ENCODE data around the gene AMPD2.
A peak's percentile ranks its signal among the peaks of the same experiment; 100 is the strongest.

AMPD2 gene

GRCh38 chr1:109619576-109620400, at the start of gene AMPD2, which contains the start of gene GNAT2:
Gene AMPD2 (plus strand): TSS chr1:109619837. CDS start chr1:109621176, 1,339 bp downstream.
Gene GNAT2 (minus strand): TSS chr1:109619616. CDS start chr1:109612870, 6,746 bp downstream.
- ATAC-seq: peak; percentile 63
- TF ChIP-seq SNAI2 (CRISPR knock-in tag; IDR thresholded peaks at IDR 0.05) (0 out of 2 replicates have a peak, but pooled peaks have one; percentile 30), GLIS3 (CRISPR knock-in tag; IDR thresholded peaks at IDR 0.05) (no peak)

DNA sequence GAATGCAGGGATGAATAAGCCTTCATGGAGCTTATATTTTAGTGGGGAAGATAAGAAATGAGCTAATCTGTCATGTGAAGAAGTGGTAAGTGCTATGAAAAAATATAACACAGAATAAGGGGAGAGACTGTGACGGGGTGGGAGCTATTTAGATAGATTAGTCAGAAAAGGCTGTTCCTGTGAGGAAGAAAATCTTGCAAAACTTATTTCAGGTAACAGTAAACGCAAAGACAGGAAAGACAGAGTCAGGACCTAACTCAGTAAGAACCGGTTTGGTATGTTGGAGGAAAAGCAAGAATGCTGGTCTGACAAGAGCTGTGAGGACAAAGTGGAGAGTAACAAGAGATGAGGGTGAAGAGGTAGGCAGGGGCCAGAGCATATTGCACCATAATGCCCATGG, 49.2 kb upstream of the AMPD2 start:
- TF ChIP-seq, protein P1, sequence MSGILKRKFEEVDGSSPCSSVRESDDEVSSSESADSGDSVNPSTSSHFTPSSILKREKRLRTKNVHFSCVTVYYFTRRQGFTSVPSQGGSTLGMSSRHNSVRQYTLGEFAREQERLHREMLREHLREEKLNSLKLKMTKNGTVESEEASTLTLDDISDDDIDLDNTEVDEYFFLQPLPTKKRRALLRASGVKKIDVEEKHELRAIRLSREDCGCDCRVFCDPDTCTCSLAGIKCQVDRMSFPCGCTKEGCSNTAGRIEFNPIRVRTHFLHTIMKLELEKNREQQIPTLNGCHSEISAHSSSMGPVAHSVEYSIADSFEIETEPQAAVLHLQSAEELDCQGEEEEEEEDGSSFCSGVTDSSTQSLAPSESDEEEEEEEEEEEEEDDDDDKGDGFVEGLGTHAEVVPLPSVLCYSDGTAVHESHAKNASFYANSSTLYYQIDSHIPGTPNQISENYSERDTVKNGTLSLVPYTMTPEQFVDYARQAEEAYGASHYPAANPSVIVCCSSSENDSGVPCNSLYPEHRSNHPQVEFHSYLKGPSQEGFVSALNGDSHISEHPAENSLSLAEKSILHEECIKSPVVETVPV (CRISPR knock-in tag; IDR thresholded peaks at IDR 0.05): no peak
- TF ChIP-seq ZFP3 (CRISPR knock-in tag; IDR thresholded peaks at IDR 0.05): no peak
- TF ChIP-seq ESRRG (CRISPR knock-in tag; IDR thresholded peaks at IDR 0.05): no peak
- no peak for TF ChIP-seq CREB5 (CRISPR knock-in tag; IDR thresholded peaks at IDR 0.05; ENCODE audit: low read depth)
- no peak for TF ChIP-seq ZNF70 (CRISPR knock-in tag; IDR thresholded peaks at IDR 0.05)
- no peak for TF ChIP-seq CSDC2 (CRISPR knock-in tag; IDR thresholded peaks at IDR 0.05)
- no peak for TF ChIP-seq ZNF8 (CRISPR knock-in tag; IDR thresholded peaks at IDR 0.05)
- no peak for TF ChIP-seq ZNF565 (CRISPR knock-in tag; conservative IDR thresholded peaks at IDR 0.05; ENCODE audit: low read depth)
- no peak for TF ChIP-seq ARNTL (CRISPR knock-in tag; IDR thresholded peaks at IDR 0.05; ENCODE audit: borderline replicate concordance, low read depth)
- TF ChIP-seq ZC3H10 (CRISPR knock-in tag; IDR thresholded peaks at IDR 0.05): no peak
- TF ChIP-seq, protein P2, sequence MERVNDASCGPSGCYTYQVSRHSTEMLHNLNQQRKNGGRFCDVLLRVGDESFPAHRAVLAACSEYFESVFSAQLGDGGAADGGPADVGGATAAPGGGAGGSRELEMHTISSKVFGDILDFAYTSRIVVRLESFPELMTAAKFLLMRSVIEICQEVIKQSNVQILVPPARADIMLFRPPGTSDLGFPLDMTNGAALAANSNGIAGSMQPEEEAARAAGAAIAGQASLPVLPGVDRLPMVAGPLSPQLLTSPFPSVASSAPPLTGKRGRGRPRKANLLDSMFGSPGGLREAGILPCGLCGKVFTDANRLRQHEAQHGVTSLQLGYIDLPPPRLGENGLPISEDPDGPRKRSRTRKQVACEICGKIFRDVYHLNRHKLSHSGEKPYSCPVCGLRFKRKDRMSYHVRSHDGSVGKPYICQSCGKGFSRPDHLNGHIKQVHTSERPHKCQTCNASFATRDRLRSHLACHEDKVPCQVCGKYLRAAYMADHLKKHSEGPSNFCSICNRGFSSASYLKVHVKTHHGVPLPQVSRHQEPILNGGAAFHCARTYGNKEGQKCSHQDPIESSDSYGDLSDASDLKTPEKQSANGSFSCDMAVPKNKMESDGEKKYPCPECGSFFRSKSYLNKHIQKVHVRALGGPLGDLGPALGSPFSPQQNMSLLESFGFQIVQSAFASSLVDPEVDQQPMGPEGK (CRISPR knock-in tag; IDR thresholded peaks at IDR 0.05; ENCODE audit: borderline replicate concordance): no peak
- no peak for TF ChIP-seq ZFP30 (CRISPR knock-in tag; IDR thresholded peaks at IDR 0.05)
- TF ChIP-seq BACH2 (CRISPR knock-in tag; IDR thresholded peaks at IDR 0.05; ENCODE audit: borderline replicate concordance): no peak
- TF ChIP-seq TCF4 (CRISPR knock-in tag; IDR thresholded peaks at IDR 0.05; ENCODE audit: borderline replicate concordance): no peak
- TF ChIP-seq RARB (CRISPR knock-in tag; IDR thresholded peaks at IDR 0.05): no peak
- 0 out of 3 replicates have a peak, but pooled peaks have one; percentile 31 for ATAC-seq

DNA sequence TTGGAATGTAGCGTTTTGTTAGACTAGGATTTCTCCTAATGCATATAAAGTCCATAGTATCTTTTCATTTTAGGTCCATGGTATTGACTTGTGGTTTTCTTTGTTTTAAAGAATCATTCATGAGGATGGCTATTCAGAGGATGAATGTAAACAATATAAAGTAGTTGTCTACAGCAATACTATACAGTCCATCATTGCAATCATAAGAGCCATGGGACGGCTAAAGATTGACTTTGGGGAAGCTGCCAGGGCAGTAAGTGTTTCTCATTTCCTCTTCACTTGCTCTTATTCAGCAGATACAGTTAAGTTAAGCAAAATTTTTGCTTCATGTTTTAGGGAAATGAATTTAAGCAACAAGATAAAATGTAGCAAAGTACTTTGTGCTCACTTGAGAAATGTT, 45.9 kb upstream of the AMPD2 start:
- ATAC-seq: no peak
- no peak for TF ChIP-seq PPARA (CRISPR knock-in tag; IDR thresholded peaks at IDR 0.05; ENCODE audit: borderline replicate concordance)
- TF ChIP-seq, protein P3, sequence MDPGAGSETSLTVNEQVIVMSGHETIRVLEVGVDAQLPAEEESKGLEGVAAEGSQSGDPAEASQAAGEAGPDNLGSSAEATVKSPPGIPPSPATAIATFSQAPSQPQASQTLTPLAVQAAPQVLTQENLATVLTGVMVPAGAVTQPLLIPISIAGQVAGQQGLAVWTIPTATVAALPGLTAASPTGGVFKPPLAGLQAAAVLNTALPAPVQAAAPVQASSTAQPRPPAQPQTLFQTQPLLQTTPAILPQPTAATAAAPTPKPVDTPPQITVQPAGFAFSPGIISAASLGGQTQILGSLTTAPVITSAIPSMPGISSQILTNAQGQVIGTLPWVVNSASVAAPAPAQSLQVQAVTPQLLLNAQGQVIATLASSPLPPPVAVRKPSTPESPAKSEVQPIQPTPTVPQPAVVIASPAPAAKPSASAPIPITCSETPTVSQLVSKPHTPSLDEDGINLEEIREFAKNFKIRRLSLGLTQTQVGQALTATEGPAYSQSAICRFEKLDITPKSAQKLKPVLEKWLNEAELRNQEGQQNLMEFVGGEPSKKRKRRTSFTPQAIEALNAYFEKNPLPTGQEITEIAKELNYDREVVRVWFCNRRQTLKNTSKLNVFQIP (CRISPR knock-in tag; IDR thresholded peaks at IDR 0.05; ENCODE audit: borderline replicate concordance, low read depth): no peak
- TF ChIP-seq ZNF8 (CRISPR knock-in tag; IDR thresholded peaks at IDR 0.05): no peak
- TF ChIP-seq RARB (CRISPR knock-in tag; IDR thresholded peaks at IDR 0.05): no peak
- no peak for TF ChIP-seq ISL1 (CRISPR knock-in tag; IDR thresholded peaks at IDR 0.05)
- TF ChIP-seq ZNF70 (CRISPR knock-in tag; IDR thresholded peaks at IDR 0.05): no peak

DNA sequence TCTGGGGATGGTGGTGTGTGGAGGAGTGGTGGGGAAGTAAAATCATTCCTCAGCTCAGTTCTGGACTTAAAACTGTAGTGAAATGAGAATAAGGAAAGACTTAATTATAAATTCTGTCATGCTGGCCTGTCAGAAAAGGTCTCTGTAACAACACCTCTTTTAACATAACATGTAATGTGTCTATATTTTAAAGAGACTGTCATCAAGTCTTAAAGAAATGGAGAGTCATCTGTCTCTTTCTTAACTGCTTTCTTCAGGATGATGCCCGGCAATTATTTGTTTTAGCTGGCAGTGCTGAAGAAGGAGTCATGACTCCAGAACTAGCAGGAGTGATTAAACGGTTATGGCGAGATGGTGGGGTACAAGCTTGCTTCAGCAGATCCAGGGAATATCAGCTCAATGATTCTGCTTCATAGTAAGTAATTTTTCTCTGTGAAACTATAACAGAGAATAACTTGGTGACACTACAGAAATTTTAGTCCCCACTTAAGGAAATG, 40.6 kb upstream of the AMPD2 start:
- ATAC-seq: no peak
- TF ChIP-seq BACH2 (CRISPR knock-in tag; IDR thresholded peaks at IDR 0.05; ENCODE audit: borderline replicate concordance): no peak
- TF ChIP-seq ZNF565 (CRISPR knock-in tag; conservative IDR thresholded peaks at IDR 0.05; ENCODE audit: low read depth): no peak
- TF ChIP-seq RARB (CRISPR knock-in tag; IDR thresholded peaks at IDR 0.05): no peak

Measured in SK-N-SH treated with all-trans-retinoic acid at 6 μM for 48 hours (cell line).